MCF 10A (cell line): ENCODE data around the gene SSR3. TPM values are rescaled to one million over a fixed set of nuclear protein-coding genes. Genes with fewer than 3 reads are reported as not detected.
A peak's percentile ranks its signal among the peaks of the same experiment; 100 is the strongest.

Source experiments
- Bru-seq: library from RNA; stranded (reverse); fragments of 400-500 nt; gene quantifications from one replicate; lab custom pipeline; 2021; lab: Mats Ljungman, UMichigan
- BruChase-seq, 2 experiments: library from RNA; stranded (reverse); fragments of 400-500 nt; gene quantifications; one replicate each; lab custom pipeline; 2021; lab: Mats Ljungman, UMichigan
- BruUV-seq: library from RNA; stranded (reverse); fragments of 400-500 nt; replicated peaks from 2 replicates; lab custom pipeline; 2021; lab: Mats Ljungman, UMichigan
- CTCF ChIA-PET: fragments of 300-600 bp; sonication (Branson Sonifier 250); formaldehyde crosslinking; extraction: SDS; loops from one replicate; lab custom pipeline; 2021; ENCODE audit warnings: antibody characterized with exemption, inconsistent platforms; lab: Yijun Ruan, JAX
- POLR2A ChIA-PET: fragments of 300-600, 350-650 bp; sonication (Branson Sonifier 250); formaldehyde crosslinking; extraction: SDS; loops from one replicate; lab custom pipeline; 2020; ENCODE audit warnings: antibody characterized with exemption, inconsistent platforms; lab: Yijun Ruan, JAX
- DNase-seq: peaks from one replicate; pipeline ENCODE4 v3.0.0-alpha.2; 2018; ENCODE audit not compliant: unreplicated experiment
- H3K27ac Mint-ChIP-seq: one replicate; pipeline ENCODE4 v1.8.0; 2022; ENCODE audit warnings: mild to moderate bottlenecking, low read depth, mixed read lengths; ENCODE audit not compliant: unreplicated experiment
- H3K27me3 Mint-ChIP-seq: one replicate; pipeline ENCODE4 v1.8.0; 2022; ENCODE audit warnings: mixed read lengths; ENCODE audit not compliant: insufficient read depth, unreplicated experiment
- H3K36me3 Mint-ChIP-seq: one replicate; pipeline ENCODE4 v1.8.0; 2022; ENCODE audit warnings: mild to moderate bottlenecking, moderate library complexity, mixed read lengths; ENCODE audit not compliant: insufficient read depth, unreplicated experiment
- H3K4me1 Mint-ChIP-seq: one replicate; pipeline ENCODE4 v1.8.0; 2022; ENCODE audit warnings: mixed read lengths; ENCODE audit not compliant: insufficient read depth, unreplicated experiment
- H3K4me3 Mint-ChIP-seq: one replicate; pipeline ENCODE4 v1.8.0; 2022; ENCODE audit warnings: mild to moderate bottlenecking, moderate library complexity, mixed read lengths; ENCODE audit not compliant: unreplicated experiment
- H3K9me3 Mint-ChIP-seq: one replicate; pipeline ENCODE4 v1.8.0; 2022; ENCODE audit warnings: mixed read lengths; ENCODE audit not compliant: unreplicated experiment
- intact Hi-C: fragments of 100-400 bp; cut with micrococcal nuclease; formaldehyde crosslinking; loops from 2 replicates; pipeline ENCODE4 v1.14.1; 2022
- long read RNA-seq: library from polyadenylated mRNA; stranded (forward); transcript quantifications from one replicate; pipeline ENCODE4 v2.0.0, GENCODE V29; 2022
- total RNA-seq: library from RNA; stranded (reverse); gene quantifications from 2 replicates; pipeline ENCODE4 v1.2.3, GENCODE V29; 2022
- TF ChIP-seq, protein P1 (sequence below): fragments of 200-600 bp; IDR thresholded peaks from one replicate; pipeline ENCODE4 v1.8.0; 2022; ENCODE audit warnings: antibody characterized with exemption, mild to moderate bottlenecking; ENCODE audit not compliant: unreplicated experiment

SSR3 gene
- total RNA-seq, result 447 and 568 TPM in 2 replicates
- percentile 99 among the genes with signal in this experiment for Bru-seq, nascent RNA
- percentile 100 among the genes with signal in this experiment for BruChase-seq, experiment 1, labeled RNA remaining after a 6-hour chase
- BruChase-seq, experiment 2, labeled RNA remaining after a 2-hour chase, result percentile 100 among the genes with signal in this experiment
- long read RNA-seq, transcript SSR3-204 (4 exons, 873 nt), result minor isoform, 6 of 551 reads
- long read RNA-seq, transcript SSR3-205 (5 exons, 1,039 nt), result minor isoform, 9 of 551 reads
- long read RNA-seq, transcript SSR3-201 (5 exons, 3,716 nt), result major isoform, 452 of 551 reads
- long read RNA-seq, partial matches to known transcripts, result 5 of 551 reads
- long read RNA-seq, other reads (novel, unspliced or antisense), result 73 of 551 reads

DNA sequence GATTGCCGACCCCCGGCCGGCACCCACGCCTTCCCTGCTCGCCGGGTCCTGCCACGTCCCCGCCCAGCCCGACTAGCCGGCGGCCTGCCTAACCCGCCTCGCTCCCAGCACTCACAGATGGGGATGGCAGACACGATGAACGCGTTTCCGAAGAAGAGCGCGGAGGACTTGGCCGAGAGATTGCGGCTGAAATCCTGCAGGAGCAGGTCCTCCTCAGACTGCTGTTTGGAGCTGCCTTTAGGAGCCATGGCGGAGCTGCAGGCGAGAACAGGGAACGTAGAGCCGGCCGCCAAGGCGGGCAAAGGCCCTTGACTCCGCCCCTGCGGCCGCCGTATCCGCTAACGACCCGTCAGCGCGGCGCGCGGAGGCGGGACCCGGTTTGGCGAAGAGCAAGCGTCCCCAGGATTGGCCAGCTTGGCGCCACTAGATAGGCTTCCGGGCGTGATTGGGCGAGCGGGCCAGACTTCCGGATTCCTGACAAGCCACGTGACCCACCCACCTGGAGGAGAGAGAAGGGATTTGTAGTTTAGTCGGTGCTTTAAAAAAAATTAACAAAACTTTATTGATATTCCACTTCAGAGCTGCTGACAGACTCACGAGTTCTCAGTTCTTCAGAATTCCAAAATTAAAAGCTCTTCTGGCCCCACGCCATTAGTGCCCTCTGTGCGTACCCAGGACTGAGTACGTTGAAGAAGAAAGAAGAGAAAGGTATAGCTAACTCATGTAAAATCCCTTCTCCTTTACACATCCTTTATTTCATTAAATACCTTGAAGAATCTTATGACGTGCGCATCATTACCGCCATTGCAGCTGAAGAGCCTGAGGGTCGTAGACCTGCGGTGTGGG lies at the start of gene SSR3:
SSR3 (minus strand) TSS at position 276 of the 846 bp plus-strand sequence; CDS start at position 248, 28 bp downstream.
- peaks cover 26% of the 10 kb centered on the region for H3K36me3 Mint-ChIP-seq
- intact Hi-C loops, result loop anchor here (1.0 to 2.0 kb wide), 3 partner anchors 119 to 526 kb away; partner anchors contain the start of gene TIPARP

DNA sequence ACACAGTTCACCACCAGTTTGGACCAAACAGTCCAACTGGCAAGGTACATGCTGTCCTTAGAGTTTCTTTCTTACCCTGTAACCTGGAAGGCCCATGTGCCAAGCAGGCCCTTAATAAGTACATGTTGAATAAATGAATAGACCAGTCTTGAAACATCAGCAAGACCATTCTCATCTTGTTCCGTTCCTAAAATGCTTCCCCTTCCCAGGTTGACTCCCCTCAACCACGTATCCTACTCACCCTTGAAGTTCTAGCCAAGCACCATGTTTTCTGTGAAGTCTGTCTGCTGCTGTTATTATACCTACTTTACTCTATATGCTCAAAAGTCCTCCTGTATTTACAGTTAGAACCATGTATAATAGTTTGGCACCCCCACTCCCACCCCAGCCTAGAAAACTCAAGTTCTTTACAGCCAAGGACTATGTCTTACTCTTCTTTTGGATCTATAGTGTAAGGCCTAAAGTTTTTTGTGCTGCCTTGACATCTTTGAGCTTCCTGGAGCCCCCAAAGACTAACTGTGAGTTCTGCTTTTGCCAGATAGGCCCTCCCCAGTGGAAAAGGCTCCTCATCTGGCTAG lies 49.2 kb upstream of the SSR3 start:
- ChIA-PET CTCF (interaction anchor here (0.7 kb wide), 1 partner anchor 22 kb away, joined by 3 read pairs; no protein-coding TSS in a partner anchor), POLR2A (no interaction called here)
- TF ChIP-seq, protein P1, sequence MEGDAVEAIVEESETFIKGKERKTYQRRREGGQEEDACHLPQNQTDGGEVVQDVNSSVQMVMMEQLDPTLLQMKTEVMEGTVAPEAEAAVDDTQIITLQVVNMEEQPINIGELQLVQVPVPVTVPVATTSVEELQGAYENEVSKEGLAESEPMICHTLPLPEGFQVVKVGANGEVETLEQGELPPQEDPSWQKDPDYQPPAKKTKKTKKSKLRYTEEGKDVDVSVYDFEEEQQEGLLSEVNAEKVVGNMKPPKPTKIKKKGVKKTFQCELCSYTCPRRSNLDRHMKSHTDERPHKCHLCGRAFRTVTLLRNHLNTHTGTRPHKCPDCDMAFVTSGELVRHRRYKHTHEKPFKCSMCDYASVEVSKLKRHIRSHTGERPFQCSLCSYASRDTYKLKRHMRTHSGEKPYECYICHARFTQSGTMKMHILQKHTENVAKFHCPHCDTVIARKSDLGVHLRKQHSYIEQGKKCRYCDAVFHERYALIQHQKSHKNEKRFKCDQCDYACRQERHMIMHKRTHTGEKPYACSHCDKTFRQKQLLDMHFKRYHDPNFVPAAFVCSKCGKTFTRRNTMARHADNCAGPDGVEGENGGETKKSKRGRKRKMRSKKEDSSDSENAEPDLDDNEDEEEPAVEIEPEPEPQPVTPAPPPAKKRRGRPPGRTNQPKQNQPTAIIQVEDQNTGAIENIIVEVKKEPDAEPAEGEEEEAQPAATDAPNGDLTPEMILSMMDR, result no peak
- Mint-ChIP-seq H3K27ac (no peak overlapping the region), H3K9me3 (no peaks in the 10 kb centered on the region), H3K36me3 (no peaks in the 10 kb centered on the region), H3K4me3 (no peak overlapping the region), H3K4me1 (peaks cover 22% of the 10 kb centered on the region), H3K27me3 (no peaks in the 10 kb centered on the region)
- BruUV-seq, result no TSS peak
- no peak for DNase-seq
- intact Hi-C loops, result no loop called here

More for the DNA sequence above, at the start of gene SSR3:
- Mint-ChIP-seq H3K27ac (peak within 1 kb of the TSS; percentile 92), H3K4me1 (peaks cover 30% of the 10 kb centered on the region), H3K9me3 (no peaks in the 10 kb centered on the region), H3K4me3 (peak within 1 kb of the TSS; percentile 89), H3K27me3 (no peaks in the 10 kb centered on the region)
- ChIA-PET POLR2A (interaction anchor here (0.7 to 4.6 kb wide), 50 partner anchors 8 to 621 kb away, joined by 3 to 157 read pairs (median 6); partner anchors contain the start of genes CCNL1 and TIPARP), CTCF (interaction anchor here (0.6 to 3.4 kb wide), 17 partner anchors 11 to 589 kb away, joined by 3 to 20 read pairs (median 4); partner anchors contain the start of gene TIPARP)
- BruUV-seq, result no TSS peak
- DNase-seq, result peak; percentile 99
- TF ChIP-seq, protein P1, result peak; percentile 8

DNA sequence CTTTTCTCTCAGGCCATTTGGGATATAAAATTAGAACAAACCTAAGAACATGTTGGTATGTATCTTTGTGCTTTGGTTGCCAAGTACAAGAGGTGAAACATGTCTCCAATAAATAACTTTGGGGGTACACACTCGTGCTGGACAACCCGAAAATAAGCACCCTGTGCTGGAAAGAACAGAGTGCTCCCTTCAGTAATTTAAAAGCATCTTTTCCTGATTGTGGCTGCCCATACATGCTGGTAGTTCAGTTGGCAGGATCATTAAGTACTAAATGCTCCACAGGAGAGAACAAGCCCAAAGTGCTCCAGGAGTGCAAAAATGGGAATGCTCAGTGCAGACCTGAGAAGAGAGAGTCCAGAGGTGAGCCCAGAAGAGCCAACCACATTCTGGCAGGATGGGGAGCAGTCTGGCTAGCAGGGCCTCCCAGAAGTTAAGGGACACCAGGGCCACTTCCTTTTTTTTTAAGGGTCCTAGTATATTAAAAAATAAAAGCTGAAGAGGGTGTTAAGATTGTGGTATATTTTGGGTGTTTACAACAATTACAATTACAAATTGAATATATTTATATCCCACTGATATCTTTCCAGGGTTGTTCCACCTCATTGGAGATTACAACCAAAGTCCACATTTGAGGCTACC lies 48.6 kb upstream of the SSR3 start:
- no peaks in the 10 kb centered on the region for H3K9me3 Mint-ChIP-seq
- ChIA-PET POLR2A (no interaction called here), CTCF (no interaction called here)
- intact Hi-C loops, result no loop called here
- H3K4me1 Mint-ChIP-seq, result peaks cover 22% of the 10 kb centered on the region
- no peaks in the 10 kb centered on the region for H3K36me3 Mint-ChIP-seq
- DNase-seq, result no peak
- no peak overlapping the region for H3K4me3 Mint-ChIP-seq
- H3K27ac Mint-ChIP-seq, result no peak overlapping the region
- BruUV-seq, result no TSS peak
- TF ChIP-seq, protein P1, result no peak
- no peaks in the 10 kb centered on the region for H3K27me3 Mint-ChIP-seq
